ENCODE measurements around the gene BCAS3.
"Not testable (repeated sequence)": the region's sequence is repeated elsewhere in the genome, so short reads cannot be mapped to it uniquely, and the experiment has no call there.

BCAS3 gene

DNA sequence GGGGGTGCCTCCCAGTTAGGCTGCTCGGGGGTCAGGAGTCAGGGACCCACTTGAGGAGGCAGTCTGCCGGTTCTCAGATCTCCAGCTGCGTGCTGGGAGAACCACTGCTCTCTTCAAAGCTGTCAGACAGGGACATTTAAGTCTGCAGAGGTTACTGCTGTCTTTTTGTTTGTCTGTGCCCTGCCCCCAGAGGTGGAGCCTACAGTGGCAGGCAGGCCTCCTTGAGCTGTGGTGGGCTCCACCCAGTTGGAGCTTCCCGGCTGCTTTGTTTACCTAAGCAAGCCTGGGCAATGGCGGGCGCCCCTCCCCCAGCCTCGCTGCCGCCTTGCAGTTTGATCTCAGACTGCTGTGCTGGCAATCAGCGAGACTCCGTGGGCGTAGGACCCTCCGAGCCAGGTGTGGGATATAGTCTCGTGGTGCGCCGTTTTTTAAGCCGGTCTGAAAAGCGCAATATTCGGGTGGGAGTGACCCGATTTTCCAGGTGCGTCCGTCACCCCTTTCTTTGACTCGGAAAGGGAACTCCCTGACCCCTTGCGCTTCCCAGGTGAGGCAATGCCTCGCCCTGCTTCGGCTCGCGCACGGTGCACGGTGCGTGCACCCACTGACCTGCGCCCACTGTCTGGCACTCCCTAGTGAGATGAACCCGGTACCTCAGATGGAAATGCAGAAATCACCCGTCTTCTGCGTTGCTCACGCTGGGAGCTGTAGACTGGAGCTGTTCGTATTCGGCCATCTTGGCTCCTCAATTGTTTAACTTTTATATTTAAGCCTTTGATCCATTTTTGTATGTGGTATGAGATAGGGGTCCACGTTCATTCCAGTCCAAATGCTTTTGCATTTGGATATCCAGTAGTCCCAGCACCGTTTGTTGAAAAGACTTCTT lies 209.3 kb downstream of the BCAS3 start:
- not testable (repeated sequence) for DNase-seq (ENCODE audit: low read depth in 2 of 2)

DNA sequence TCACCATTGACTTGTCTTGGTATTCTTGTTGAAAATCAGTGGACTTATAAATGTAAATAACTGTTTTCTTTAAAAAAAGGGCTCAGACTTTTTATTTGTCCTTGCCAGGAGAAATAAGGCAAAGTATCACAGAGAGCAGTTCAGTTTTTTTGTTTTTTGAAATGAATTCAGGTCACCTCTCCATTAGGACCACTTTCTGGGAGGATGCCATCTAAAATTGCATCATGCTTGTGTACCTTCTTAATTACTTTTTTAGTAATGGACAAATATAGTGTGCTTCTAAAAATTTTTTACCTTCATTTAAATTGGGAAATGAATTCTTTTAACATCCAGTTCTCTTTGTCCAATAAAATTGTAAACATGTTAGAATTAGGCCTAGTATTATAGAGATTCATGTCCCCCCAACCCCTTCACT lies 210.0 kb downstream of the BCAS3 start:
- no peak for DNase-seq (ENCODE audit: low read depth in 2 of 2)

DNA sequence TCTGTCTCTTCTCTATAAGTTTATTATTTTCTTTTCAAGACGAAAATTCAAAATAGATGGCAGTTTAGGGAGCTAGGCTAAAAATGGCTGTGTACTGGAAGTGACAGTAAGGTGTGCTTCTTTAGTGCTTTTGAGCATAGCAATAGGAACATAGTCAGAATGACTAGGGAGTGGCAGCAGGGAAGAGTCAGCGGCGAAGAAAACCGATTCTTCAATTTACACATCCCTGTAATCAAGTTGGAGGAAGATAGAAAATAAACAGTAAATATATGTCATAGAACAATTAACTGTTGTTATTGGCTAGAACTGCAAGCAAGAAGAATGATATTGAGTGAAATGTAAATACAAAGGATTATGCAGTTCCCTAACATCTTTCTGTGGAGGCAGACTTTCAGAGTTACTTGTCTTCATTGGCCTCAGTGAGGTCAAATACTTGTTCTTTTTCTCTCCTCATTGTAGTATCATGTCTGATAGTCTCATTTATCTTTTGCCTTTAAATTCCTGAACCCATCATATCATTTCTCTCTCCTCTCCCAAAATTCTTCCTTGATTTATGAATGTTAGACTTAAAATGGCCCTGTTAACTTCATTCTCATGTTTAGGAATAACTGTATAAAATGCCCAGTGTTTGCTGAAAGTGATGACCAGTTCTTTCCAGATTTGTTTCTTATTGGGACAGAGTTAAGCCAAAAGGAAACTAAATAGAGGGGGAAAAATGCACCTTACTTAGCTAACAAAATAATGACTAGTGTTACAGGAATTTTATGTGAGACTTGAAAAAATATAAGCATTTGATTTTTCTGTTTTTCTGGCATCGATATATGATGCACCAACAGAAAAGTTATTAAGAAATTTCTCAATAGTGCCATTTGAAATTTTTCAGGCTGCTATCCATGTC lies 211.4 kb downstream of the BCAS3 start:
- DNase-seq (ENCODE audit: low read depth in 2 of 2): no peak

DNA sequence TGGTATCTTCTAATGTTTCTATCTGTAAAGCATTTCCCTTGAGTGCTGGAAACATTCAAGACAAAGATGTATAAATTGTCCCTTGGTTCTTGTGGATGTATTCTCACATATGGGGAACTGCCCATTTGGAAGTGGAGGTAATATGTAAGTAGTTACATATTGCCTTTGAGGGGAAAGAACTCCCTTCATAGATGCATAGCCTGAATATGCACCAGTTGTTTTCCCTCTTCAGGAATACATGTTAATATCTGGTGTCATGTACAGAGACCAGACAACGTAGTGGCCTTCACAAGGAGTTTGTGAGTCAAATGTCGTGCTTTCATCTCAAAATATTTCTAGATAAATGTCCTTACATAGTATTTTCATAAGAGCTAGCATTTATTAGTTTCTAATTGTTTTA lies 213.5 kb downstream of the BCAS3 start:
- no peak for DNase-seq (ENCODE audit: low read depth in 2 of 2)

DNA sequence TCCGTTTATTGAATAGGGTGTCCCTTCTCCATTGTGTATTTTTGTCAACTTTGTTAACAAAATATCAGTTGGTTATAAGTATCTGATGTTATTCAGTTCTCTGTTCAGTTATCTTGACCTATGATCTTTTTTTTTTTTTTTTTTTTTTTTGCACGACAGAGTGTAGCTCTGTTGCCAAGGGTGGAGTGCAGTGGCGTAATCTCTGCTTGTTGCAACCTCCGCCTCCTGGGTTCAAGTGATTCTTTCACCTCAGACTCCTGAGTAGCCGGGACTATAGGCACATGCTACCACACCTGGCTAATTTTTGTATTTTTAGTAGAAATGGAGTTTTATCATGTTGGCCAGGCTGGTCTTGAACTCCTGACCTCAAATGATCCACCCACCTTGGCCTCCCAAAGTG lies 215.8 kb downstream of the BCAS3 start:
- DNase-seq (ENCODE audit: low read depth in 2 of 2): no peak

DNA sequence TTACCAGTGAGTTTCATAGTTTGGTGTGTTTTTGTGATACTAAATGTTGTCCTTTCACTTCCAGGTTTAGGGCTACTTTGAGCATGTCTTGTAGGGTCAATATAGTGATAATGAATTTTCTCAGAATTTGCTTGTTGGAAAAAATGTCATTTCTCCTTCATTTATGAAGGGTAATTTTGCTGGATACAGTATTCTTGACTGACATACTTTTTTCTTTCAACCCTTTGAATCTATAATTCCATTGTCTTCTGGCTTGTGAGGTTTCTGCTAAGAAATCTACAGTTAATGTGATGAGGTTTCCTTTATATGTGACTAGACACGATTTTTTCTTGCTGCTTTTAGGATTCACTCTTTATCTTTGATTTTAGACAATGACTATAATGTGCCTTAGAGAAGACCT lies 219.3 kb downstream of the BCAS3 start:
- no peak for DNase-seq (ENCODE audit: low read depth in 2 of 2)

DNA sequence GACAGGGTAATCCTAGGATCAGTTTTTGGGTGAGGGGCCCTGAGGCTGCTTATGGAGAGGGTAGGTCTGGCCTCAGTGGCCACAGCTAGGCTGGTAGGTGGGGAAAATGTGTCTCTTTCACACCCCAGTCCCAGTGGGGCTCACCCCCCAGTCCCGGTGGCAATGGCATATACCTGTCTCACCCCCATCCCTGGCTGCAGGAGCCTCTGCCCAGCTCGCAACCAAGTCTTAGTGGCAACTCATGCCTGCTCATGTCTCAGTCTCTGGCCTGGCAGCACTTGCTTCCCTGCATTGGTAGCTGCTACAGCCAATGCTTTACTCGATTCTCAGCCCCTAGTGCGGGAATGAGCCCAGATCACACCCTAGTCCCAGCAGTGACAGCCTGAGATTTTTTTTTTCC lies 221.5 kb downstream of the BCAS3 start:
- DNase-seq (ENCODE audit: low read depth in 2 of 2): no peak

DNA sequence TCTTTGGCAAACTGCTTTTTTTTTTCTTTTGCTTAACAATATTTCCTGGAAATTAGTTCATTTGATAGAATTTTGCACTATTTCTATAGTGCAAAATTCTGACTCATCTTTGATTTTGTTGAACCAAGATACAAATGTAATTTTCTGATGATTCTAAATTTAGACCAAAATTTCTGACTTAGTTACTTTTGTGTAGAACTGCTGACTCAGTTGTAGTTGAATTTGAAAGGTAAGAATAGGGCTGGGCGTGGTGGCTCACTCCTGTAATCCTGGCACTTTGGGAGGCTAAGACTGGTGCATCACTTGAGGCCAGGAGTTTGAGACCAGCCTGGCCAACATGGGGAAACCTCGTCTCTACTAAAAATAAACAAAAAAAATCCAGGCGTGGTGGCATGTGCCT lies 223.0 kb downstream of the BCAS3 start:
- DNase-seq (ENCODE audit: low read depth in 2 of 2): no peak

DNA sequence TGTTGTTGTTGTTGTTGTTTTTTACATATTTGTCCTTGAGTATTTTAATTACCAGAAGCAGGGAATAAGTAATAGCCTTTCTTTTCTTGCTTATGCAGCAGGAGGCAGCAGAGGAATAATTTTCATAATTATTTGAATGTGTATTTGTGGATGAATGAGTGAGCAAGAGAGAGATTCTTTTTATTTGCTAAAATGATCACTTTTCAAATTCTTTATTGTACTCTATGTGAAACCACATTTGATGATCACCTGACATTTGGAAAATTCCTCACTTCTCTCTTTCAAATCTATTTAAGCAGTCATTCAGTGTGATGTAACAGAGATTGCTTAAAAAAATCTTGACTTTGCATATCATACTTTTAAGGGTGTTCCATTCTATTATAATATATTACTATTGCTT lies 223.6 kb downstream of the BCAS3 start:
- DNase-seq (ENCODE audit: low read depth in 2 of 2): no peak

DNA sequence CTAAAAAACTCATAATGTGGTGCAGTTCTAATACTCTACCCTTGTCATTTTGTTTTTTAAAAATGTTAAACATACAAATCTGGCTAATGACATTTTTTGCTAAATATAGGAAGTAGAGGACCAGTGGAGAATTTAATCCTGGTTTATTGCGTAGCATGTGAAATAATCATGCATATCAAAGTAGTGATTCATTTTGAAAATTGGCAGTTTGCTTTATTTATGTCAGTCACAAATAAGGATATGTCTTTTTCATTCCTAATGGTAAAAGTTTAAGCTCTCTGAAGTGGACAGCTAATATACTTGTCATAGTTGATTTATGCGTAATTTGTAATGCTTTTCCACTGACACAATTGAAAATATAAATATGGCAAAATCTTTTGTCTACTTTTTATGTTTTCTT lies 224.2 kb downstream of the BCAS3 start:
- DNase-seq (ENCODE audit: low read depth in 2 of 2): no peak

DNA sequence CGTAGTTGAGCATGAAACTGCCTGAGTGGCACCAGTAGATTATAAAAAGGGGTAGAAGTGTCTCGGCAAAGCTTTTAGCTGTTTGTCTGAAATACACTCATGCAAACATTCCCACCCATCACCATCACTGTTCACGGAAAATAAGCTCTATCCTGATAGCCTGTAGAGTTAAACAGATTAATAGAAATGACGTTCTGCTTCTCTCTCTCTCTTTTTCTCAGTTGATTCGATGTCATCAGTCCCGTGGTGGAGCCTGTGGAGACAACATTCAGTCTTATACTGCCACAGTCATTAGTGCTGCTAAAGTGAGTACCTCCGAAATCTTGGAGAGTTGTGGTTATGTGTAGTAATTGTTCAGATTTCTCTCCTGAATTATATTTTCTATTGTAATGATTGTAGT lies 224.7 kb downstream of the BCAS3 start:
- no peak for DNase-seq (ENCODE audit: low read depth in 2 of 2)

DNA sequence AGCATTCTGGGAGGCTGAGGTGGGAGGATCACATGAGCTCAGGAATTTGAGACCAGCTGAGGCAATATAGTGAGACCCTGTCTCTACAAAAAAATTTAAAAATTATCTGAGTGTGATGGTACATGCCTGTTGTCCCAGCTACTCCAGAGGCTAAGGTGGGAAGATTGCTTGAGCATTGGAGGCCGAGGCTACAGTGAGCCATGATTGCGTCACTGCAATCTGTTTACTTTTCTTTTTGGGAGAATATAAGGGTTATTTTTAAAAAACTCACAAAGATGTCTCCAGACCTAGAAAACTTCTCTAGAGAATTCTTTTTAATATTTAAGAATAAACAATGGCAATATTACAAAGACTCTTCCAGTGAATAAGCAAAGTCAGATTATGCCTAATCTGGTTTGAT lies 226.9 kb downstream of the BCAS3 start:
- no peak for DNase-seq (ENCODE audit: low read depth in 2 of 2)

DNA sequence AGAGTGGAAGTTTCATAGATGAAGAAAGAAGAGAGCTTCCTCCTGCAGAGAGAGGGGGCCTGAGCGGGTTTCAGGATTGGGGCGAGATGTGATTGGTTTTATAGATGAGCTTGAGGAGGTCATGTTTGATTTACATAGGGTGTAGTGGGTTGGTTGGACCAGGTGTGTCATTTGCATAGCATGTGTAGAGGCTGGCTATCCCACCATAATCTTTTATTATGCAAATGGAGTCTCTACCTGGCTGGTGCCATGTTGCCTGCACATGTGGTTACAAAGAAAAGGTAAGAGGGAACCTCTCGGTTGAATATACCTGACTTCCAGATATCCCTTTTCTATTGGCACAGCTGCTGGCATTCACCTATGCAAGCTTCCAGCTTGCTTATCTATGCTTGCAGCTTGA lies 228.1 kb downstream of the BCAS3 start:
- no peak for DNase-seq (ENCODE audit: low read depth in 2 of 2)

DNA sequence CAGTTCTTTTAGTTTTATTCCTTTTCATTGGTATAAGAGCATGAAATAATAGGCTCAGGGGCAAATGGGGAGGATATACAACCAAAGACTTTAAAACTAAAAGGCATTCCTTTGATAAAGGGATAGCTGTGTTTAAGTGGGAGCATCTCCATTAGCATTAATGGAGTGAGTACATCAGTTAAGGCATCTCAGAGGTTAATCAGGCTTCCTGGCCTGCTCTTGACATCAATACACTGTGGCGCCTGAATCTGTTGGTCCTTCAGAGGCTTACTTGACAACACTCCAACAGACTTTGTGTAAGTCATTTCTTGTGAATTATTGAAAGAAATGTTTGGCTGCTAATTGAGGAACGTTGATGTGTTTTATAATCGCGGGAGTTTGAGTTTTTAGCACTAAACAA lies 230.7 kb downstream of the BCAS3 start:
- no peak for DNase-seq (ENCODE audit: low read depth in 2 of 2)

DNA sequence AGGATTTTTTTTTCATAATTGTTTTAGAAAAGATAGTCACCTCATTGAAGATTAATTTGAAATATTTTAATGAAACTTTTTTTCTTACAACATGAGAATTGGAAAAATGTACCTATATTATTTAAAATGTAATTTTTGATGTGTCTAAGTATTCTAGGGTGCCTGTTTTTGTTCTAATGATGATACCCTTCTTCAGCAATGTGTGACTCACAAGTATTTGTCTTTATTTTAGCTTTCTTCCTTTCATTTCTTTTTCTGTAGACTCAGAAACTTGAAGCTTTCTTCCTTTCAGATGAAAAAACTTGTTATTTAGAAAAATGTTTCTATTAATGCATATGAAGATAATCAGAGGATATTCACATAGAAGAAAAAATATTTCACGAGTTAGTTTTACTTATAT lies 231.8 kb downstream of the BCAS3 start:
- no peak for DNase-seq (ENCODE audit: low read depth in 2 of 2)

DNA sequence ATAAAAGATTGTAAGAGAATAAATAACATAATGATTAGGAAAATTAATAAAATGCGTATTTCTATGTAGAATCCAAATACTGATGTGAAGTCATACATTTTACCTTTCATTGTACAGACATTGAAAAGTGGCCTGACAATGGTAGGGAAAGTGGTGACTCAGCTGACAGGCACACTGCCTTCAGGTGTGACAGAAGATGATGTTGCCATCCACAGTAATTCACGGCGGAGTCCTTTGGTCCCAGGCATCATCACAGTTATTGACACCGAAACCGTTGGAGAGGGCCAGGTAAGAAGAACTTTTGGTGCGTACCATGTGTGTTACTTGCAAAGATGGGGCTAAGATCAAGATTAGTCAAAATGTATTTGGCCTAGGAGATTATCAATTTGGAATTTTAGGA lies 232.8 kb downstream of the BCAS3 start:
- DNase-seq (ENCODE audit: low read depth in 2 of 2): no peak

DNA sequence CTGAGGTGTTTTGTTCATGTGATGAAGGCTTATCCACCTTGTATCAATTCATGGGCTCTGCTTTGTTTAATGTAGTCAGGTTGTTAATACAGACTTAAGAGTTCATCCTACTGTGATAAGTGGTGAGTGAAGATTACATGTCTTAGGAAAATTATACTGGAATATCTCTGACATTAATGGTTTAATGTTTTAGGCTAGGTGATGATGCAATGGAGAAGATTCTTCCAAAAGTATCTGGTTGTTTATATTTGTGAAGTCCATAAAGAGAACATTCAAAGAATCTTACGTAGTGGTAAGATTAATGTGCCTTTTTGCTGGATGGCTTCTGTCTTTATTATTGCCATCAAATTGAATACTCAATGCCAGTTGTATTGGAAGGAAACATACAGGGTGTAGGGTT lies 236.4 kb downstream of the BCAS3 start:
- no peak for DNase-seq (ENCODE audit: low read depth in 2 of 2)

DNA sequence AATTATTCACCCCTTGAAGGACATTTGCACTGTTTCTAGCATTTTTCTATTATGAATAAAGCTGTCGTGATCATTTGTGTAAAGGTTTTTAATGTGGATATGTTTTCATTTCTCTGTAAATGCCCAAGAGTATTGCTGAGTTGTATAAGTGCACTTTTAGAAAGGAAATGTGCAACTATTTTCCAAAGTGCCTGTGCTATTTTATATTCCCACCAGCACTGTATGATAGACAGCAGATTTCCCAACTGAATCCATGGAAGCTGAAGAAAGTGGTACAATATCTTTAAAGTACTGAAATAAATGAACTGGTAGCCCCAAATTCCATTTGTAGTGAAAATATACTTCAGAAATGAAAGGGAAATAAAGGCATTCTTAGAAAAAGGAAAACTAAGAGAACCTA lies 238.4 kb downstream of the BCAS3 start:
- DNase-seq (ENCODE audit: low read depth in 2 of 2): no peak

DNA sequence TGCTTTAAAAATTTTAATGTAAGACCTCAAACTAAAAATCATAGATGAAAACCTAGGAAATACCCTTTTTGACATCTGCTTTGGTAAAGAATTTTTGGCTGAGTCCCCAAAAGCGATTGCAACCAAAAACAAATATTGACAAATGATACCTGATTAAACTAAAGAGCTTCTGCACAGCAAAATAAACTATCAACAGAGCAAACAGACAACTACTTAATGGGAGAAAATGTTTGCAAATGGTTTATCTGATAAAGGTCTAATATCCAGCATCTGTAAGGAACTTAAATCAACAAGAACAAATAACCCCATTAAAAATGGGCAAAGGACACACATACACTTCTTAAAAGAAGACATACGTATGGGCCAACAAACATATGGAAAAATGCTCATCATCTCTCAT lies 242.5 kb downstream of the BCAS3 start:
- no peak for DNase-seq (ENCODE audit: low read depth in 2 of 2)

DNA sequence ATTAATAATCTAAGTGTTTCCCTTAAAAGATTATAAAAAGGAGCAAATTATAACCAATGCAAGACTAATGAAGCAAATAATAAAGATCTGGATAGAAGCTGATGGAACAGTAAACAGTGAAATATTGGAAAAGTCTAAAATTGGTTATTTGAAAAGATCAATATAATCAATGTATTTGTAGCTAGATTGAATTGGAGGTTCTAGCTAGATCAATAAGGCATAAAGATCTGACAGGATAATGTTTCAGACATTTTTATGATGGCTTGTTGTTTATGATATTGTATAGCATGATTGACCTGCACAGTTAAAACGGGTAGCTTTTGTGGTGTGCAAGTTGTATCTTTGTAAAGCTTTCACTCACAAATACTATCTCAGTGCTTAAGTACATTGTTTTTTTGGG lies 245.3 kb downstream of the BCAS3 start:
- DNase-seq (ENCODE audit: low read depth in 2 of 2): no peak

DNA sequence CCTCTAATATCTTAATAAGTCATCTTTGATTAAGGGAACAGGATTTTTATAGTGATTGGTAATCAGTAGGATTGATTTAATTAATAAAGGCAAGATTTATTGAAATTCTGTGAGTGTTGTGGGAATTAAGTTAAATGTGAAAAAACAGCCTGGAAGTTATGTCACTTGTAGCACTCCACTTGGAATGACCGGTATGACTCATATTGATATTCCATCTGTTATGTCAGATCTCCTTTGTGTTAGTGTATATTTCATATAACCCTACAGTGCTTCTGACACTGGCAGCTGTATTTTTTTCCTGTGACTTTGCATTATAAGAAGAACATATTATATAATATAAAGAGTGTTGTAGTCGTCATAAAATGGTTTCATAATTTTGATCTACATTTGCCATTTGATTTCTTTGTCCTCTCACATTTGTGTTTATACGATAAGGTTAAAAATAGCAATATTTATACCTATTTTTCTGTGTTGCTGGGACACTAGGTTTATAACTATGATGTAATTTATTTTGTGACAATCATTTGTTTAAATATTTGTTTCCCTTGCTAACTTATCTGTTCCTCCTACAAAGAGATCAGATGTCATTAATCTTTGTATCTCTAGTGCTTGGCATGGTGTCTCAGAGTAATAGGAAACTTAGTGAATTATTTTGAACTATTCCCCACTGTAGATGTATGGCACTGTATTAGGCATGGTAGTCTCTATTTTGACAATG lies 249.0 kb downstream of the BCAS3 start:
- DNase-seq (ENCODE audit: low read depth in 2 of 2): no peak

DNA sequence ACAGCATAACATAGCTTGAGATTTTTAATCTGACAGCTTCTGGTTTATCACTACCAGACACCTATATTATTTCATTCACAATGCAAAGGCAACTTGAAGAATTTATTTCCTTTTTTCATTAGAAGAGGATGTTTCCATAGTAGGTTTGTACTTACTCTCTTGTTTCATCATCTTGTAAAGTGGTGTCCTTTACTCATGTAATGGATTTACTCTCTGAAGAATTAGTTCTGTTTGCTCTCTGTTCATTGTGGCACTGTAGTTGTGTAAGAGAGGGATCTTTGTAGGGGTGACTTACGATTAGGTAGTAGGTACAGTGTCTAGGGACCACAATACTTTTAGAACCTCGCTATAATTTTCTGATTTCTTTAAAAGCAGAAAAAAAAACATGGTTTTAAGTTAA lies 256.1 kb downstream of the BCAS3 start:
- no peak for DNase-seq (ENCODE audit: low read depth in 2 of 2)

Measured in stimulated activated CD4-positive, alpha-beta T cell treated with anti-CD3 and anti-CD28 coated beads, Interleukin-15, amount 100 ng/mL, for 48 hours (primary cell).